Neural cell (in vitro differentiated cells): Measurements from ENCODE around the gene DAW1.

Experiments
- CTCF ChIP-seq: fragments of 450-650 bp; IDR thresholded peaks from 2 replicates; pipeline ENCODE4 v1.5.1; 2014; ENCODE audit warnings: antibody characterized with exemption, mild to moderate bottlenecking, moderate library complexity; ENCODE audit not compliant: poor library complexity, severe bottlenecking
- POLR2AphosphoS5 ChIP-seq: IDR thresholded peaks from 2 replicates; pipeline ENCODE4 v1.6.1; 2012
- REST ChIP-seq: IDR thresholded peaks from 2 replicates; pipeline ENCODE4 v1.6.1; 2012; ENCODE audit warnings: borderline replicate concordance
- SMC3 ChIP-seq: fragments of 450-650 bp; conservative IDR thresholded peaks from 2 replicates; pipeline ENCODE4 v1.6.1; 2014; ENCODE audit warnings: antibody characterized with exemption, mild to moderate bottlenecking, moderate library complexity; ENCODE audit not compliant: poor library complexity
- TAF1 ChIP-seq: IDR thresholded peaks from 2 replicates; pipeline ENCODE4 v1.6.1; 2012; ENCODE audit warnings: low read depth

GRCh38 chr2:227823922-227824321 is 47.5 kb upstream of the DAW1 start:
- TF ChIP-seq CTCF (no peak), TAF1 (no peak), REST (no peak), POLR2AphosphoS5 (no peak), SMC3 (no peak)
